Thoracic aorta (tissue), 2 donors: ENCODE results near the gene HERC4. TPM values are rescaled to one million over a fixed set of nuclear protein-coding genes. Genes with fewer than 3 reads are reported as not detected.

Source experiments
- ATAC-seq: fragments of 150-250 bp; one replicate; pipeline ENCODE4 v1.8.0; 2017; ENCODE audit warnings: low read depth; ENCODE audit not compliant: insufficient number of reproducible peaks, low FRiP score
- DNase-seq: peaks from one replicate; pipeline ENCODE4 v3.0.0-alpha.2; 2020; ENCODE audit warnings: low spot score
- H3K27ac ChIP-seq, 2 donors: fragments of 200-600 bp; sonication (generic); 1 replicate in 1 of 2; 2 replicates in 1 of 2; pipeline ENCODE4 v1.5.1; 2016; ENCODE audit warnings: mild to moderate bottlenecking in 2 of 2, moderate library complexity in 2 of 2
- H3K27me3 ChIP-seq: fragments of 200-600 bp; sonication (generic); replicated peaks from 2 replicates; pipeline ENCODE4 v1.6.0; 2016; ENCODE audit warnings: mild to moderate bottlenecking; ENCODE audit not compliant: insufficient read depth
- H3K36me3 ChIP-seq: fragments of 200-600 bp; sonication (generic); one replicate; pipeline ENCODE4 v1.5.1; 2016
- H3K4me1 ChIP-seq, 2 donors: fragments of 200-600 bp; sonication (generic); 1 replicate in 1 of 2; 2 replicates in 1 of 2; pipeline versions ENCODE4 v1.5.1 to v1.6.0; 2016; ENCODE audit warnings: low read depth in 2 of 2, mild to moderate bottlenecking in 1 of 2; ENCODE audit not compliant: control insufficient read depth in 1 of 2
- H3K4me3 ChIP-seq: fragments of 200-600 bp; sonication (generic); 2 replicates; pipeline ENCODE4 v1.5.1; 2016; ENCODE audit warnings: mild to moderate bottlenecking
- H3K9me3 ChIP-seq: fragments of 200-600 bp; sonication (generic); 2 replicates; pipeline ENCODE4 v1.5.1; 2016
- CTCF ChIP-seq: fragments of 200-600 bp; sonication (generic); IDR thresholded peaks from one replicate; pipeline ENCODE4 v1.5.1; 2019; ENCODE audit warnings: antibody characterized with exemption
- total RNA-seq, 2 donors: library from RNA; depleted of rRNA; stranded (reverse); fragments of >200 nt; gene quantifications; one replicate each; pipeline versions ENCODE4 v1.1.0 to v1.2.3, GENCODE V29; 2016

The HERC4 gene
- total RNA-seq, 2 donors from 2014 or later: 60.2 to 83.7 TPM

- H3K36me3 ChIP-seq: peaks cover 23% of the 10 kb centered on the region
- ATAC-seq: no peak
- no peak for DNase-seq
These were observed 171.5 kb downstream of the HERC4 start for GRCh38 chr10:67903581-67903980.

GRCh38 chr10:67893637-67894036 lies 181.4 kb downstream of the HERC4 start:
- Histone ChIP-seq H3K36me3 (peaks cover 60% of the 10 kb centered on the region), H3K4me3 (no peak overlapping the region), H3K9me3 (no peaks in the 10 kb centered on the region), H3K27me3 (no peaks in the 10 kb centered on the region), H3K27ac (no peak overlapping the region), H3K4me1 (peaks cover 0 to 10% of the 10 kb centered on the region in 2 donors)
- ATAC-seq (no peak), DNase-seq (no peak)
- TF ChIP-seq CTCF: no peak

More at GRCh38 chr10:67903581-67903980, 171.5 kb downstream of the HERC4 start:
- H3K4me3 ChIP-seq: no peak overlapping the region
- H3K27ac ChIP-seq: no peak overlapping the region
- TF ChIP-seq CTCF: no peak
- H3K9me3 ChIP-seq: no peaks in the 10 kb centered on the region
- H3K4me1 ChIP-seq: no peaks in the 10 kb centered on the region
- no peaks in the 10 kb centered on the region for H3K27me3 ChIP-seq

- Histone ChIP-seq H3K9me3 (no peaks in the 10 kb centered on the region), H3K4me3 (peak overlapping the region; percentile 85), H3K27ac (peak overlapping the region; percentile 93 to 98), H3K36me3 (peaks cover 22% of the 10 kb centered on the region), H3K27me3 (no peaks in the 10 kb centered on the region), H3K4me1 (peaks cover 14 to 32% of the 10 kb centered on the region in 2 donors)
- TF ChIP-seq CTCF: no peak
- peak; percentile 63 for ATAC-seq
- peak; percentile 33 for DNase-seq
These were observed 190.0 kb downstream of the HERC4 start for GRCh38 chr10:67884842-67885670.

- Histone ChIP-seq H3K4me3 (peak within 1 kb of the TSS; percentile 85), H3K27ac (peak within 1 kb of the TSS; percentile 93 to 98), H3K36me3 (peaks cover 16% of the 10 kb centered on the region), H3K27me3 (no peaks in the 10 kb centered on the region), H3K9me3 (no peaks in the 10 kb centered on the region), H3K4me1 (peaks cover 14 to 30% of the 10 kb centered on the region in 2 donors)
- no peak for TF ChIP-seq CTCF
- peak; percentile 80 for ATAC-seq
- DNase-seq: peak; percentile 86
These were observed 190.7 kb downstream of the HERC4 start, which contains the start of gene SIRT1 for GRCh38 chr10:67884313-67884841. TSS of gene SIRT1 (plus strand) at chr10:67884656. CDS start at chr10:67884722, 66 bp downstream.

- Histone ChIP-seq H3K4me1 (peaks cover 14 to 24% of the 10 kb centered on the region in 2 donors), H3K9me3 (no peaks in the 10 kb centered on the region), H3K27me3 (no peaks in the 10 kb centered on the region), H3K27ac (peak overlapping the region; percentile 93 to 98), H3K4me3 (peak overlapping the region; percentile 85), H3K36me3 (peaks cover 11% of the 10 kb centered on the region)
- no peak for ATAC-seq
- no peak for TF ChIP-seq CTCF
- DNase-seq: no peak
These were observed 191.3 kb downstream of the HERC4 start for GRCh38 chr10:67883710-67884312.
